ENCODE data around the gene GGT1.
"Not testable (repeated sequence)": the region's sequence is repeated elsewhere in the genome, so short reads cannot be mapped to it uniquely, and the experiment has no call there.

DNA sequence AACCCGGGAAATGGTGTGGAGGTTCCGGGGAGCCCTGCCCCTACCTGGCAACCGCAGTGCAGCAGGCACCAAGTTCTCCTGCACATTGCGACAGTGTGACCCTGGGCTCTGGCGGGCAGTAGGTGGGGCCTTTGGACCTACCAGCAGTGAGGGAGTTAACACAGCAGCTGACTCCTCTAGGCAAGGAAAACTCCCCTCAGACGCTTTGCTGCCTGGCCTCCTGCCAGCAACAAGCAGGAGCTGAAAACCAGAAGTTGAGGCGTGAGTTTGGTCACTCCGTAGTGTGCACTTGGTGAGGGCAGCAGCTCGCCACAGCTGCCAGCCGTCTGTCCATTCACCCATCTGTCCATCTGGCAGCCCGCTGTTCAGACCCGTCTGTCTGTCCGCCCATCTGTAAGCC lies 29.6 kb downstream of the GGT1 start:
- not testable (repeated sequence) for TF ChIP-seq EZH2 (IDR thresholded peaks at IDR 0.05; ENCODE audit: insufficient read depth, poor library complexity, severe bottlenecking); EZH2phosphoT487 (IDR thresholded peaks at IDR 0.05; ENCODE audit: insufficient read depth, low read depth)

Data from GM23248 (cell line).